H7 (cell line): Measurements from ENCODE around the gene DCUN1D1. TPM values are rescaled to one million over a fixed set of nuclear protein-coding genes. Genes with fewer than 3 reads are reported as not detected.

ENCODE experiments used
- DNase-seq: peaks from one replicate; pipeline ENCODE4 v3.0.0; 2012
- H3K27me3 ChIP-seq: 2 replicates; pipeline ENCODE4 v1.6.0; 2011; ENCODE audit warnings: mild to moderate bottlenecking, low read length; ENCODE audit not compliant: control insufficient read depth, insufficient read depth
- H3K36me3 ChIP-seq: replicated peaks from 2 replicates; pipeline ENCODE4 v1.5.1; 2011; ENCODE audit warnings: low read length; ENCODE audit not compliant: control insufficient read depth, insufficient read depth
- H3K4me3 ChIP-seq: 2 replicates; pipeline ENCODE4 v1.5.1; 2011; ENCODE audit warnings: low read depth, mild to moderate bottlenecking, control low read depth, low read length, moderate library complexity; ENCODE audit not compliant: insufficient read depth
- total RNA-seq: library from RNA; depleted of rRNA; stranded (reverse); fragments of >200 nt; shearing (Covaris generic); gene quantifications from 2 replicates; pipeline ENCODE4 v1.2.3, GENCODE V29; 2014

Gene DCUN1D1
- total RNA-seq, 1 experiment from 2014 or later = 22.0 TPM

- DNase-seq = no peak
- Histone ChIP-seq H3K27me3 (no peaks in the 10 kb centered on the region), H3K4me3 (no peak overlapping the region), H3K36me3 (no peaks in the 10 kb centered on the region)
These were observed 44.0 kb downstream of the DCUN1D1 start for GRCh38 chr3:182936239-182936917.

DNA sequence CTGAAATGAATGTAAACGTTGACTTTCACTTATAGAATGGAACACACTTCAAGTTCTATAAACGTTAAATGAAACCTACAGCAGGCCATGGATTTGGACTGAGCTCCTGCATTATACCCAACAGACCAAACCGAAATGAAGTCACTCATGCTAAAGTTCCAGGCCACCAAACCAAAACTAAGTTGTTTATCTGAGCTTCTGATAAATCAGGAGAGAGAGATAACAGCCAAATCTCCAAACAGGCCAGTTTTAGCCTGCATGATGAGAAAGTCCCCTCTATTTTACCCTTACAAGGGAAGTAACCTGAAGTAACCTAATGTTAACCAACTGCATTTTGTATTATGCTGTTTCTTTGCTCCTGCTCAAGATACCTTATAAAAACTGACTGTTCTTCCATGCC is 44.5 kb downstream of the DCUN1D1 start:
- H3K27me3 ChIP-seq = no peaks in the 10 kb centered on the region
- DNase-seq = no peak
- no peaks in the 10 kb centered on the region for H3K36me3 ChIP-seq
- H3K4me3 ChIP-seq = no peak overlapping the region

DNA sequence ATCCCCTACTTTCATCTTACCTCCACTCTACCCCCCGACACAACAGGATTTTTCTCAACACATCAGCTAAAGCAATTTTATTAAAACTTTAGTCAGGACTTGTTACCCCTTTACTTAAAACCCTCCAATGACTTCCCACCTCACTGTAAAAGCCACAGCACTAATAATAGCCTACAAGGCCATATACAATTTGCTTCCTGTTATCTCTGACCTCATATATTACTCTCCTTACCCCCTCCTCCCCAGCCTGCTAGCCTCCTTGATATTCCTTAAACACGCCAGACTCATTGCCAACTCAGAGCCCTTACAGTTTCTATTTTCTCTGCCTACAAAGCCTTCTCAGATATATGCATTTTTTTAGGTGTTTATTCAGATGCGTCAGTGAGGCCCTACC is 54.4 kb downstream of the DCUN1D1 start:
- H3K27me3 ChIP-seq = no peaks in the 10 kb centered on the region
- H3K4me3 ChIP-seq = no peak overlapping the region
- no peak for DNase-seq
- no peaks in the 10 kb centered on the region; the same call in 1 of the 2 replicates for H3K36me3 ChIP-seq

DNA sequence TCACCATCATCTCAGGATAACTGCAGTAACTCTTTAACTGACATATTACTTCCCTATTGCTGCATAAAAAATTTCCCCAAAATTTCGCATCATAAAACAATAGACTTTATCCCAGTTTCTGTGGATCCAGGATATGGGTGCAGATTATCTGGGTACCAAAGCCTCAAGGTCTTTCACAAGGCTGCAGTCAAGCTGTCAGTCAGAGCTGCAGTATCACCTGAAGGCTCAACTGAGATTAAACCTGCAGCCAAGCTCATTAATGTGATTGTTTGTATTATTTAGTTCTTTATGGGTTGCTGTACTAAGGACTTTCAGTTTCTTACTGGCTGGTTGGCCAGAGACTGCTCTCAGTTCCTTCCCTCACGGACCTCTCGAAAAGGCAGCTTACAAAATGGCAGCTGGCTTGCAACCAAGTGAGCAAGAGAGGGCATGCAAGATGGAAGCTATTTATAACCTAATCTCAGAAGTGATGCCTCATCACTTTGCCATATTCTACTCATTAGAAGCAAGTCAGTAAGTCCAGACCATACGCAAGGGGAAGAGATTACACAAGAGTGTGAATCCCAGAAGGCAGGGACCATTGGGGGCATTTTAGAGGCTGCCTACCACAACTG is 54.9 kb downstream of the DCUN1D1 start:
- Histone ChIP-seq H3K4me3 (no peak overlapping the region), H3K36me3 (no peaks in the 10 kb centered on the region; the same call in 1 of the 2 replicates), H3K27me3 (no peaks in the 10 kb centered on the region)
- DNase-seq = no peak

DNA sequence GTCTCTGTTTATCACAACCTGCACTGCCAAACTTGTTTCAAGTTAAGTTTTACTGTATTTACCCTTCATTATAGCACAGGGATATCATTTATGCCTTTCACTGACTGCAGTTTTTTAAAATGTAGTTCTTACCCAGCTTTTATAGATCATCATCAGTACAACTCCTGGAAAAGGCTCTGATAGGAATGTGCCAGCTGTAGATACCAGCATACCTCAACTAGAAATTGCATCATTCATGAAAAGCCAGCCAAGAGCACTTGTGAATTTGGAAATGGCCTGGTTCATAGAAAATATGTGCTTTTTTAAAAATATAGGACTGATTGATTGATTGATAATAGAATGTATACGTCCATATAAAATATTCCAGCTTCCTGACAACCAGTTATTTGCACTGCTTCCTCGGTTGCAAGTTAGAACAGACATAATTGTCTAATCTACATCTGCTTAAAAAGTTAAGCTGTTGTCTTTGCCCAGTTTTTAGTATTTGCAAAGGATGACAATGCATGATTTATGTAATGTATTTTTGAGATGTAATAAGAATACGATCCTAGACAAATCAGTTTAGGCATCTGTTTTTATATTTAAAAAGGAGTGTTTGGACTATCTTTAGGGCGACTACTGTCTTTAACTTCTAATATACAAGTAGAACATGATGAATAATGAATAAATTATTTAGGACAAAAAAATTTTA is 58.5 kb downstream of the DCUN1D1 start:
- Histone ChIP-seq H3K36me3 (no peaks in the 10 kb centered on the region; the same call in 1 of the 2 replicates), H3K4me3 (no peak overlapping the region), H3K27me3 (no peaks in the 10 kb centered on the region)
- no peak for DNase-seq

GRCh38 chr3:182920515-182921084 is 59.7 kb downstream of the DCUN1D1 start:
- Histone ChIP-seq H3K27me3 (no peaks in the 10 kb centered on the region), H3K4me3 (no peak overlapping the region), H3K36me3 (no peaks in the 10 kb centered on the region; the same call in 1 of the 2 replicates)
- no peak for DNase-seq

GRCh38 chr3:182919866-182920357 is 60.4 kb downstream of the DCUN1D1 start:
- Histone ChIP-seq H3K27me3 (no peaks in the 10 kb centered on the region), H3K36me3 (no peaks in the 10 kb centered on the region; the same call in 1 of the 2 replicates), H3K4me3 (no peak overlapping the region)
- no peak for DNase-seq

- no peaks in the 10 kb centered on the region; the same call in 1 of the 2 replicates for H3K36me3 ChIP-seq
- H3K4me3 ChIP-seq = no peak overlapping the region
- H3K27me3 ChIP-seq = no peaks in the 10 kb centered on the region
- DNase-seq = no peak
These were observed 63.2 kb downstream of the DCUN1D1 start for GRCh38 chr3:182917134-182917533.

DNA sequence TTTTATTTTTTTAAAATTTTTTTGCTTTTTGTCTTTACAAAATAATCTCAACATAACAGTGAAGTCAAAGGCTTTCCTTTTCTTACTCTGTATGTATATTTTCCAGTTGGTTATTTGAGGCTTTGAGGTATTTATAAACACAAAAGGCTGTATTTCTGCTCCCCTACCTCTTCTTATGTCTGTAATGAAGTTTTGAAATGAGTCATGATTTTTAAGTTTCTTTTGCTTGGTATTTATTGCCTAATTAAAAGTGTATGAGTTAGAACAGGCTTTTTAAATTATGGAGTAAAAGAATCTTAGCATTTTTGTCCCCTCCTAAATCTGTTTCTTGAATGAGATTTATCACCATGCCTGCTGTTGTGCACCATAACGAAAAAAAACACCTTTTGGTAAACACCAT is 66.0 kb downstream of the DCUN1D1 start:
- H3K4me3 ChIP-seq = no peak overlapping the region
- no peaks in the 10 kb centered on the region for H3K36me3 ChIP-seq
- H3K27me3 ChIP-seq = no peaks in the 10 kb centered on the region
- DNase-seq = no peak

- no peak overlapping the region for H3K4me3 ChIP-seq
- no peaks in the 10 kb centered on the region for H3K36me3 ChIP-seq
- no peaks in the 10 kb centered on the region for H3K27me3 ChIP-seq
- no peak for DNase-seq
These were observed 66.4 kb downstream of the DCUN1D1 start for GRCh38 chr3:182913889-182914288.

- no peak for DNase-seq
- no peaks in the 10 kb centered on the region for H3K27me3 ChIP-seq
- H3K4me3 ChIP-seq = no peak overlapping the region
- no peaks in the 10 kb centered on the region for H3K36me3 ChIP-seq
These were observed 67.9 kb downstream of the DCUN1D1 start for GRCh38 chr3:182912474-182912873.

DNA sequence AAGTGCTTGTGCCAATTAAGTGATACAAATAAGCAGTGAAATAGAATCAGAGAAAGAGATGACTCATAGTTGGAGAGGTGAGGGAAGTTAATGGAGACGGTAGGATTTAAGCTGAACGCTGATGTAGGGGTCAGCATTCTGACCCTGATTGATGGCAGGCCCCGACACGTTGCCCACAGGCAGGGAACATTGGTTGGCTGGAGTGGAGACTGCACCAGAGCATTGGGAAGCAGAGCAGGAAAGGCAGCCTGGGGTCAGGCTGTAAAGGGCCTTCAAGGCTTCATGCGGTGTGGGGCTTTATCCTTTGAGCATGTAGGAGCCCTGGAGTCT is 68.6 kb downstream of the DCUN1D1 start:
- DNase-seq = no peak
- Histone ChIP-seq H3K36me3 (no peaks in the 10 kb centered on the region), H3K4me3 (no peak overlapping the region), H3K27me3 (no peaks in the 10 kb centered on the region)

- no peaks in the 10 kb centered on the region for H3K36me3 ChIP-seq
- no peak for DNase-seq
- H3K27me3 ChIP-seq = no peaks in the 10 kb centered on the region
- H3K4me3 ChIP-seq = no peak overlapping the region
These were observed 69.2 kb downstream of the DCUN1D1 start for GRCh38 chr3:182910936-182911781.
